Fibroblast of skin of left biceps (primary cell): ENCODE results near the gene CHRM5.
"Not testable (repeated sequence)": the region's sequence is repeated elsewhere in the genome, so short reads cannot be mapped to it uniquely, and the experiment has no call there.

ENCODE experiments used
- DNase-seq, 2 experiments: peaks; one replicate each; pipeline ENCODE4 v3.0.0-alpha.2; 2013; ENCODE audit warnings: low read depth in 2 of 2

CHRM5 gene

GRCh38 chr15:33988384-33988783 lies 20.1 kb downstream of the CHRM5 start:
- DNase-seq = no peak

DNA sequence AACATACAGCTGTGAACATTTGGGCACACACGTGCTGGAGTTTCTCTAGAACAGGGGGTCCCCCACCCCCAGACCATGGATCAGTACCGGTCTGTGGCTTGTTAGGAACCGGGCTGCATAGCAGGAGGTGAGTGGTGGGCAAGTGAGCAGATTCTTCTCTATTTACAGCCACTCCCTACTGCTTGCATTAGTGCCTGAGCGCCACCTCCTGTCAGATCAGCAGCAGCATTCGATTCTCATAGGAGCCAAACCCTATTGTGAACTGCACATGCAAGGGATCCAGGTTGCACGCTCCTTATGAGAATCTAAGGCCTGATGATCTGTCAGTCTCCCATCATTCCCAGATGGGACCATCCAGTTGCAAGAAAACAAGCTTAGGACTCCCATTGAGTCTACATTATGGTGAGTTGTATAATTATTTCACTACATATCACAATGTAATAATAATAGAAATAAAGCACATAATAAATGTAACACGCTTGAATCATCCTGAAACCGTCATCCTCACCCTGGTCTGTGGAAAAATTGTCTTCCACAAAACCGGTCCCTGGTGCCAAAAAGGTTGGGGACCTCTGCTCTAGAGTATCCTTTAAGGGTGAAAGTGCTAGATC lies 25.8 kb downstream of the CHRM5 start:
- no peak for DNase-seq

GRCh38 chr15:33995666-33996065 lies 27.4 kb downstream of the CHRM5 start:
- not testable (repeated sequence) for DNase-seq

DNA sequence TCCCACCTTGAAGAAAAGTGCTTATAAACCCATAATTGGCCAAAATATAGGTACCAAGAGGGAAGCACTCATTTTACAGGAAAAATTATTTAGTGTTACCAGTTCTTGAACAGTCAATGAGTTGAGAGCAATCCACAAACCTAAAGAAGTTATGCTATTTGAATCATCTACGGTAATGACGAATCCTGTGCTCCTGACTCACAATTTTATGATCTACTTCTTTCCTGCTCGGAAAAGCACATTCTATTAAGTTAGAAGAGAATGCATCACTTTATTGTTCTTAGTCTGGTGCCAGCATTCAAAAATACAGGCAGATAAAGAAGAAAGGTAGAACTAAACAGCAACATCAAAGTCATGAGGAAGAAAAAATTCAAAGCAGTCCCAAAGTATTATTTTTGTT lies 33.2 kb downstream of the CHRM5 start:
- DNase-seq = no peak

GRCh38 chr15:34006381-34006780 lies 38.1 kb downstream of the CHRM5 start:
- no peak for DNase-seq

GRCh38 chr15:34009656-34010055 lies 41.4 kb downstream of the CHRM5 start:
- DNase-seq = no peak

GRCh38 chr15:34010921-34011320 lies 42.6 kb downstream of the CHRM5 start:
- DNase-seq = no peak

GRCh38 chr15:34011481-34011880 lies 43.2 kb downstream of the CHRM5 start:
- DNase-seq = no peak

GRCh38 chr15:34012461-34013028 lies 44.2 kb downstream of the CHRM5 start:
- DNase-seq = no peak

DNA sequence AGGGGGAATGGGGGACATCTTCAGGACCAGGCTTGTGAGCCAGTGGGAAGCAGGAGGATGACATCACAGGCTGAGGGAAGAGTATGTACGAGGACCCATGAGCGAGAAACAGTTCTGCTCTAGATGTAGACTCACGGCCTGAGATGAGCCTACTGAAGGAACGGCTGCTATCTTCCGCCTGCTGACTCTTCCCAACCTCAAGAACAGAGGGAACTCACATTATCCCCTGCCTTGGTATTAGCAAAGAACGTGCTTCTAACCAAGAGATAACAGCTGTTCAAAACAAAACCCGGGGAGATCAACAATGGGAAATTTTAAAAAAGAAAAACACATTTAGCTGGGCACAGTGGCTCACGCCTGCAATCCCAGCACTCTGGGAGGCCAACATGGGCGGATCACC lies 45.4 kb downstream of the CHRM5 start:
- DNase-seq = no peak

DNA sequence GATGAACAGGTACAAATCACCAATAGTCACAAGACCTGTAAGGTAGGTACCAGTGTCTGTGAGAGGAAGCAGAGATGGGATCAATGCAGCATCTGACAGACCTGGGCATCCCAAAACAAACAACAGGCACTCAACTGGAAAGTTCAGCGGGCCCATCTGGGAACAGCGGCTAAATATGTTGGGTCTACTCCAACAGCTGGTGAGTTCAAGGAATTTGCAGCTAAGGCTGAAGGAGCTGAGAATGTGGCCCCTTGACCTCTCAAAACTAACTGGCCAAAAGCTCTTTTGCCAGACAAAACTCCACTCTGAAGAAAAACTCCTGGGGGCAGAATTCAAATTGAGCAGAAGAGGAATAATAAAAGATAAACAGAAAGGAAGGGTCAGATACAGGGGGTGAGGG lies 46.3 kb downstream of the CHRM5 start:
- no peak for DNase-seq

GRCh38 chr15:34018021-34018645 lies 49.8 kb downstream of the CHRM5 start:
- no peak for DNase-seq

- not testable (repeated sequence) for DNase-seq
Observed at GRCh38 chr15:34018738-34019137, 50.4 kb downstream of the CHRM5 start.

GRCh38 chr15:34019369-34019990 lies 51.2 kb downstream of the CHRM5 start:
- no peak for DNase-seq

GRCh38 chr15:34023907-34024306 lies 55.6 kb downstream of the CHRM5 start:
- DNase-seq = no peak

- DNase-seq = no peak
Observed at GRCh38 chr15:34025252-34025651, 57.0 kb downstream of the CHRM5 start.

DNA sequence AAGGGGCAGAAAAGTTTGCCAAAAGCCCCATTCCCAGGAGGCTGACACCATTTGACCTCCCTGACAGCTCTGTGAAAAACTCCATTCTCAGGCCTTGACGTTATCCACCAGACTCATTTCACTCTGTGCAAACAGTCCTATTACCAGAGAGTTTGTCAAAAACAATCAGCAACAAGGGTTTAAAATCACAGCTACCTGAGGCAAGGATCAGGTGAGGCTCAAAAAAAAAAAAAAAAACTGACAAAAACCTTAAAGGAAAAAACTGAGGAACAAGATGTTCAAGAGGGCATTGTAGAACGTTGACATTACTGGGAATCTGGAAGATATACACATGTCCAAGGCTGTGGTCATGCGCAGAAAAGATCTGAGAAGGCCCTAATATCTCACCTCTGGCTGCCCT lies 59.3 kb downstream of the CHRM5 start:
- no peak for DNase-seq

DNA sequence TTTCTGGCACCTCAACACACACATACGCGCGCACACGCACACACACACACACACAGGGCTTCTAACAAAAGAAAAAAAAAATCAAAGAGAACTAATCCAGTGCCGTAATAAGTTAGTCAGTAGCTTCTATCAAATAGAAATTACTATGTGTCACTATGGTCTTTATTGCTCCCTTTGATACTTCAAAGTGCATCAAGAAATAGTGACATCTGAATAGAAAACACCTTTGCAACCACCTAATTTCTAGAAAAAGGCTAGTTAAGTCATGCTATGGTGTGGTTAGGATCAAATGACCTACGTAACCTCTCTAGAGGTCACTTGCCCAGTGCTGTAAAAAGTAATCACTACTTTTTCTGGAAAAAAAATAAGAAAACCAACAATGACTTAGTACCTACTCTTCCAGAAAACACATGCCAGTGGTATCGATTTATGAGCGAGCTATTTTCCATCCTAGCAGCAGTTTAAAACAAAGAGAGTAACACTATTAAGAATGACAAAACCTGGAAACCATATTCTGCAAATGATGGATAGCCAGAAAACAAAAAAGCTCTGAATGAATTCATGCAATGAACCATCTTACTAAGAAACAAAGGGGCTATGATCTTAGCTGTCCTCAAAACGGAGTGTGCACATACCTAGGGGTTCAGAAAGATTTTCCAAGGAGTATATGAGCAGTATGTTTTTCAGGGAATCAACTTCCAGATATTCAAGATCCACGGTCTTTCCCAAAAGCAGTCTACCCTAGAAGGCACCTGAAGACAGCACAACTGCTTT lies 63.9 kb downstream of the CHRM5 start:
- no peak for DNase-seq

- peak in 1 of 2 experiments; percentile 36 for DNase-seq
Observed at GRCh38 chr15:34038023-34038870, 70.0 kb downstream of the CHRM5 start.

DNA sequence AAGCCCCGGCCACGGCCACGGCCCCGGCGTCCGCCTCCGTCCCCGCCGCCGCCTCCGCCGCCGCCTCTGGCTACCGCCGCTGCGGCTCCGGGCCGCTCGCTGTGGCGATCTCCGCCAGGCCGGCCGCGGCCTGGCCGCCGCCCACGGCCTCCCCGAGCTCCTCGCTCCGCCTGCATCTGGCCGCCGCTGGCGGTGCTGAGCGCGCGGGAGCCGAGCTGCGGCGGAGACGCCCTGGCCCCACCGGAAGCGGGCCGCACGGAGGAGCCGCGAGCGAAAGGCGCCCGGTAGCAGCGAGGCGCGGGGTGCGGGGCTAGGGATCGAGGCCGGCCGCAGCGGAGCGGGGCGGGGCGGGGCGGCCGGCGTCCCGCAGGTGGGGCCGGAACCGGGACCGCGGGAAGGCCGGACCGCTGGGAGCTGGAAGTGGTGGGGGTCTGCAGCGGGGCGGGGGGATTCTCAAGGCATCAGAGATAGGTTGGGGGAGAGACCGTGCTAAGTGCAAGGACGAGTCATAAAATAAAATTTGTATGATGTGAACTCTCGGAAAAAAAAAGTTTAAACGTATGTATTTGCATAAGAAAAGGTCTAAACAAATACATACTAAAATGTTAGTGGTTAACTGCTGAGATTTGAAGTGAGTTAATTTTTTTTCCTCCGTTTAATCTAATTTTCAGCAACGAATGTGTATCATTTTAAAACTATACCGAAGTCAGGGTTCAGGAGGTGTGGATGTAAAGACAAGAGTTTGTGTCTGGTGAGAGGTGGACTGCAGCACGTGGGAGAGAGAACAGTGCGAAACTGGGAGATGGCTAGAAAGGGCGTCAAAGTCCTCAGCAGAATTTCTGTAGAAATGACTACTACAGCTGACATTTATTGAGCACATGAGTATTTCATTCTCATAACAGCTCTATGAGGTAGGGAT lies 70.8 kb downstream of the CHRM5 start, which contains the start of gene AVEN:
TSS of gene AVEN (minus strand) at position 334 of the 919 bp plus-strand sequence. CDS start at position 176, 158 bp downstream.
- no peak for DNase-seq
